CD4-positive, alpha-beta memory T cell (primary cell): ENCODE measurements around the gene HDGFL2. TPM values are rescaled to one million over a fixed set of nuclear protein-coding genes. Genes with fewer than 3 reads are reported as not detected.

ENCODE experiments used
- CTCF ChIA-PET: fragments of 350-600 bp; sonication (Branson Sonifier 250); formaldehyde crosslinking; loops from one replicate; lab custom pipeline; 2021; ENCODE audit warnings: inconsistent platforms; ENCODE audit not compliant: partially characterized antibody; lab: Charles Lee
- POLR2A ChIA-PET: fragments of 350-600 bp; sonication (Branson Sonifier 250); formaldehyde crosslinking; loops from one replicate; lab custom pipeline; 2021; ENCODE audit not compliant: partially characterized antibody; lab: Charles Lee
- DNase-seq, 5 donors: peaks; one replicate each; pipeline versions ENCODE4 v3.0.0 to v3.0.0-alpha.2; 2020 to 2022; ENCODE audit warnings: mixed read lengths in 1 of 5
- H3K27ac ChIP-seq: one replicate; pipeline ENCODE4 v1.7.0; 2013; ENCODE audit warnings: low read depth, low read length
- H3K27me3 ChIP-seq: 2 replicates; pipeline ENCODE4 v1.7.0; 2013; ENCODE audit warnings: mild to moderate bottlenecking, low read length, moderate library complexity; ENCODE audit not compliant: insufficient read depth
- H3K36me3 ChIP-seq: 2 replicates; pipeline ENCODE4 v1.7.0; 2013; ENCODE audit warnings: mild to moderate bottlenecking, low read length, moderate library complexity; ENCODE audit not compliant: insufficient read depth
- H3K4me1 ChIP-seq: 2 replicates; pipeline ENCODE4 v1.7.0; 2013; ENCODE audit warnings: mild to moderate bottlenecking, low read length, moderate library complexity; ENCODE audit not compliant: insufficient read depth
- H3K4me3 ChIP-seq, 2 donors: one replicate each; pipeline ENCODE4 v1.7.0; 2013; ENCODE audit warnings: low read length in 2 of 2, mild to moderate bottlenecking in 1 of 2
- H3K9me3 ChIP-seq, 2 donors: one replicate each; pipeline ENCODE4 v1.7.0; 2013; ENCODE audit warnings: low read length in 2 of 2, control low read depth in 1 of 2; ENCODE audit not compliant: control insufficient read depth in 1 of 2
- H3K27ac Mint-ChIP-seq, 7 donors: one replicate each; pipeline ENCODE4 v1.8.0; 2020 to 2021; ENCODE audit warnings: mixed read lengths in 7 of 7, mild to moderate bottlenecking in 6 of 7, inconsistent platforms in 3 of 7, moderate library complexity in 3 of 7
- H3K27me3 Mint-ChIP-seq, 2 donors: one replicate each; pipeline ENCODE4 v1.8.0; 2020 to 2021; ENCODE audit warnings: mixed read lengths in 2 of 2
- H3K36me3 Mint-ChIP-seq, 2 donors: one replicate each; pipeline ENCODE4 v1.8.0; 2020 to 2021; ENCODE audit warnings: mixed read lengths in 2 of 2, inconsistent platforms in 1 of 2, mild to moderate bottlenecking in 1 of 2
- H3K4me1 Mint-ChIP-seq, 4 donors: one replicate each; pipeline ENCODE4 v1.8.0; 2020 to 2021; ENCODE audit warnings: mixed read lengths in 4 of 4, mild to moderate bottlenecking in 1 of 4
- H3K4me3 Mint-ChIP-seq, 8 donors: one replicate each; pipeline ENCODE4 v1.8.0; 2020 to 2021; ENCODE audit warnings: mixed read lengths in 8 of 8, mild to moderate bottlenecking in 7 of 8, moderate library complexity in 6 of 8, inconsistent platforms in 3 of 8
- H3K9me3 Mint-ChIP-seq, 8 donors: one replicate each; pipeline ENCODE4 v1.8.0; 2020 to 2021; ENCODE audit warnings: mixed read lengths in 8 of 8, mild to moderate bottlenecking in 5 of 8, inconsistent platforms in 3 of 8, moderate library complexity in 1 of 8
- intact Hi-C: fragments of 100-400 bp; cut with micrococcal nuclease; formaldehyde crosslinking; loops from one replicate; pipeline ENCODE4 v1.15.1; 2023
- polyA plus RNA-seq, 2 donors: library from polyadenylated mRNA; unstranded; fragments of 300-500 nt; fragmentation: Illumina TruSeq; gene quantifications; one replicate each; pipeline ENCODE4 v1.2.3, GENCODE V29; 2021
- total RNA-seq, 2 experiments: library from RNA; stranded (reverse); gene quantifications; one replicate each; pipeline ENCODE4 v1.2.3, GENCODE V29; 2021

Gene HDGFL2
- total RNA-seq: 10 to 100 TPM; 36.5 to 39.7 TPM
- polyA plus RNA-seq: 10 to 100 TPM in 1 of 2 donors, 1 to 10 TPM in 1; 3.5 to 26.1 TPM

DNA sequence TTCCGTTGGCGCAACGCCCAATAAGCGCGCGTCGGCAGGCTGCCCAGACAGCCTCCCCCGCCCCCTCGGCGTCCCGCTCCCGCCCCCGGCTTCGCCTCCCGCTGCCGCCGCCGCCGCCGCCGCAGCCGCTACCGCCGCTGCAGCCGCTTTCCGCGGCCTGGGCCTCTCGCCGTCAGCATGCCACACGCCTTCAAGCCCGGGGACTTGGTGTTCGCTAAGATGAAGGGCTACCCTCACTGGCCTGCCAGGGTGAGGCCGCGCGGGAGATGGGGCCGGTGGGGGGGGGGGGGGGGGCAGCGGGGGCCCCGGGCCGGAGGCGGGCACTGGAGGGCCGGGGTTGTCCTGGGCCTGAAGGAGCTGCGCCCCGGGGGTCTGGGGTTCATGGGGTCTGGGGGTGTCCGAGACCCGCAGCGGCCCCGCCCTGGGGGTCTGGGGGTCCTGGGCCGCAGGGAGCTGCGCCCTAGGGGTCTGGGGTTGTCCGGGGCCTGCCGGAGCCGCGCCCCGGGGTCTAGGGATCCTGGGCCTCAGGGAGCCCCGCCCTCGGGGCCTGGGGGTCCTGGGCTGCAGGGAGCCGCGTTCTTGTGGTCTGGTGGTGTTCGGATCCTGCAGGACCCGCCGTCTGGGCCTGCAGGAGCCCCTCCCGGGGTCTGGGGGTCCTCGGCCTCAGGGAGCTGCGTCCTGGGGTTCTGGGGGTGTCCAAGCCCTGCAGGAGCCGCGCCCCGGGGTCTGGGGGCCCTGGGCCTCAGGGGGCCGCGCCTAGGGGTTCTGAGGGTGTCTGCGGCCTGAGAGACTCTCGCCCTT is at the start of gene HDGFL2:
TSS of gene HDGFL2 (plus strand) at position 124 of the 801 bp plus-strand sequence. CDS start at position 178, 54 bp downstream.
- Histone ChIP-seq H3K27ac (peak within 1 kb of the TSS; percentile 74), H3K9me3 (no peaks in the 10 kb centered on the region), H3K4me1 (peaks cover 30% of the 10 kb centered on the region), H3K4me3 (peak within 1 kb of the TSS; percentile 29 to 68), H3K36me3 (peaks cover 4% of the 10 kb centered on the region), H3K27me3 (no peaks in the 10 kb centered on the region)
- intact Hi-C loops: loop anchor here (1.0 to 5.0 kb wide), 2 partner anchors 167 to 710 kb away; partner anchors contain the start of genes APBA3, MRPL54 and TNFAIP8L1
- POLR2A ChIA-PET: interaction anchor here (0.6 to 3.6 kb wide), 17 partner anchors 9 to 709 kb away, joined by 3 to 50 read pairs (median 4); partner anchors contain the start of genes CHAF1A, DPP9, KDM4B and MPND
- no peak for DNase-seq
- H3K27me3 Mint-ChIP-seq: no peaks in the 10 kb centered on the region
- H3K4me1 Mint-ChIP-seq: peaks cover 9 to 26% (median 16%) of the 10 kb centered on the region in 4 donors
- H3K27ac Mint-ChIP-seq: peak within 1 kb of the TSS in 5 of 7 donors; percentile 35 to 80 (median 36)
- peak within 1 kb of the TSS; percentile 37 to 87 (median 80) for H3K4me3 Mint-ChIP-seq
- no peaks in the 10 kb centered on the region for H3K9me3 Mint-ChIP-seq
- CTCF ChIA-PET: interaction anchor here (1.0 to 2.3 kb wide), 4 partner anchors 14 to 319 kb away, joined by 3 to 13 read pairs (median 6); partner anchors contain the start of genes FEM1A and SH3GL1
- H3K36me3 Mint-ChIP-seq: peaks cover 5 to 9% of the 10 kb centered on the region in 2 donors

DNA sequence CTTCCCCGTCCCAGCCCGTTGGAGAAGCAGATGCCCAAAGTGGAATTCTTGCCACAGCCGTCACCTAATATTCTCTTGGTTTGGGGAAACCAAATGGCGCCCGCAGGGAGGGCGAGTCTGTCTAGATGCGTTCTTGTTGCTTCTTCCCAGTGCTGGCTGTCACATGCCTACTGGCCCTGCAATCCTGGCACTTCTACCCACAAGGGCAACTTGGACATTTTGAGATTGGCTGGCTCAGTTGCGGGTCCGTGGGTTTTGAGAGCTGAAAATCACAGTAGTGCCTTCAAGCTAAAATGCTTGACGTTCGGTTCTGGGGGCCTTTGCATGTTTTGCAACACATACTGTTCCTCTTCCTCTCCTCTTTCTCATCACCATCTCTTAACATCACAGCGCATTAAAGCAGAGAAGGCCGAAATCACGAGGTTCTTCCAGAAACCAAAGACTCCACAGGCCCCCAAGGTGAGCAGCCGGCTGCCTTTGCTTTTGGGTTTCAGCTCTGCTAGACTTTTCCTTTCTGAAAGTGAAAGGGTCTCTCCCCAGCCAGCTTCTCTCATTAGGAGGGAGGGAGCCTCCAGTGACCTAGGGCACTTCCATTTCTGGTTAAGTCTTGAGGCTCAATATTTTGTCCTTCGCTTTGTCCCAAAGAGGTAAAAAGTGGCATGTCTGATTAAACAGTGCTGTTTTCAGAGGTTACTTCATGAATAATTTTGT is 48.5 kb upstream of the HDGFL2 start:
- Mint-ChIP-seq H3K9me3 (peaks cover 0 to 2% (median 0%) of the 10 kb centered on the region in 8 donors), H3K27ac (peak overlapping the region in 1 of 7 donors; percentile 47), H3K4me3 (no peak overlapping the region), H3K36me3 (peaks cover 8 to 17% of the 10 kb centered on the region in 2 donors), H3K27me3 (no peaks in the 10 kb centered on the region), H3K4me1 (no peaks in the 10 kb centered on the region)
- CTCF ChIA-PET: no interaction called here
- no peak overlapping the region for H3K4me3 ChIP-seq
- no peak overlapping the region for H3K27ac ChIP-seq
- no peak for DNase-seq
- H3K4me1 ChIP-seq: no peaks in the 10 kb centered on the region
- no peaks in the 10 kb centered on the region for H3K27me3 ChIP-seq
- POLR2A ChIA-PET: no interaction called here
- no peaks in the 10 kb centered on the region for H3K36me3 ChIP-seq
- no peaks in the 10 kb centered on the region for H3K9me3 ChIP-seq
- intact Hi-C loops: no loop called here

DNA sequence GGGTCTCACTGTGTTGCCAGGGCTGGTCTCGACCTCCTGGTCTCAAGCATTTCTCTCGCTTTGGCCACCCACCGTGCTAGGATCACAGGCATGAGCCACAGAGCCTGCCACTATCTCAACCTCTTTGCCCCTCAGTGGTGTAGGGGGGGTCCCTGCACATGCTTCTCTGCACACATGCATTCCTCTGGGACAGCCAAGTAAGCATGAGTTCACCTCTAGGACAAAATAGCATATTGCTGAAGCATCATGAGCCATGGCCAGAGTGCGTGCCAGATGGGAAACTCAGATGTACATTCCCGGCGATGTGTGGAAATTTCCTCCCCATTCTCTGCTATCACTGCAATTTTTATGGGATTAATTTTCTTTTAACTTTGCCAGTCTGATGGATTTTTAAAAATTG is 46.6 kb upstream of the HDGFL2 start:
- no peaks in the 10 kb centered on the region for H3K27me3 ChIP-seq
- no peaks in the 10 kb centered on the region for H3K4me1 ChIP-seq
- no peak overlapping the region for H3K4me3 ChIP-seq
- peaks cover 7% of the 10 kb centered on the region for H3K36me3 ChIP-seq
- H3K9me3 ChIP-seq: no peaks in the 10 kb centered on the region
- Mint-ChIP-seq H3K27ac (no peak overlapping the region), H3K27me3 (no peaks in the 10 kb centered on the region), H3K9me3 (peaks cover 0 to 2% (median 0%) of the 10 kb centered on the region in 8 donors), H3K4me3 (no peak overlapping the region), H3K4me1 (no peaks in the 10 kb centered on the region), H3K36me3 (peaks cover 20 to 28% of the 10 kb centered on the region in 2 donors)
- intact Hi-C loops: no loop called here
- POLR2A ChIA-PET: no interaction called here
- no peak for DNase-seq
- CTCF ChIA-PET: no interaction called here
- H3K27ac ChIP-seq: no peak overlapping the region

DNA sequence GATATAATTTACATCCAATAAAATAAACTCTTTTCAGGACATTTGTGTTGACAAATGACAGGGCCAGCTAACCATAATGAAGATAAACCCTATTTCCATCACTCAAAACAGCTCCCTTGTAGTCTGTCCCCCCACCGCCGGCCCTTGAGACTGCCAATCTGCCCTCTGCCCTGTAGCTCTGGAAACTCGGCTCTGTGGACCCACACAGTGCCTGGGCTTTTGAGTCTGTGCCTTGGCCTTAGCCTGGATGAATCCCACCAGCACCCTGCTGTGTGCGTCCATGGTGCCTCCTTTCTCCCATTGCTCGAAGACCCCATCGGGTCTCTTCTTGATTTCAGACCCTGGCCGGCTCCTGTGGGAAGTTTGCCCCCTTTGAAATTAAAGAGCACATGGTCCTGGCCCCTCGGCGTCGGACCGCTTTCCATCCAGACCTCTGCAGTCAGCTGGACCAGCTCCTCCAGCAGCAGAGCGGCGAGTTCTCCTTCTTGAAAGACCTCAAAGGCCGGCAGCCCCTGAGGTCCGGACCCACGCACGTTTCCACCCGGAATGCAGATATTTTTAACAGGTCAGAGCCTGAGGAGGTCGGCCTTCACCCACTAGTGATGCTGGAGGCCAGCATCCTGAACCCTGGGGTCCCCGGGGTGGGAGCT is 43.6 kb upstream of the HDGFL2 start:
- Mint-ChIP-seq H3K4me1 (no peaks in the 10 kb centered on the region), H3K9me3 (peaks cover 0 to 2% (median 0%) of the 10 kb centered on the region in 8 donors), H3K36me3 (peaks cover 19 to 34% of the 10 kb centered on the region in 2 donors), H3K27ac (peak overlapping the region in 2 of 7 donors; percentile 22 to 43), H3K4me3 (no peak overlapping the region), H3K27me3 (no peaks in the 10 kb centered on the region)
- H3K4me1 ChIP-seq: no peaks in the 10 kb centered on the region
- DNase-seq: no peak
- H3K27ac ChIP-seq: no peak overlapping the region
- H3K36me3 ChIP-seq: peaks cover 9% of the 10 kb centered on the region
- no peaks in the 10 kb centered on the region for H3K27me3 ChIP-seq
- CTCF ChIA-PET: no interaction called here
- intact Hi-C loops: no loop called here
- POLR2A ChIA-PET: no interaction called here
- no peak overlapping the region for H3K4me3 ChIP-seq
- no peaks in the 10 kb centered on the region for H3K9me3 ChIP-seq

DNA sequence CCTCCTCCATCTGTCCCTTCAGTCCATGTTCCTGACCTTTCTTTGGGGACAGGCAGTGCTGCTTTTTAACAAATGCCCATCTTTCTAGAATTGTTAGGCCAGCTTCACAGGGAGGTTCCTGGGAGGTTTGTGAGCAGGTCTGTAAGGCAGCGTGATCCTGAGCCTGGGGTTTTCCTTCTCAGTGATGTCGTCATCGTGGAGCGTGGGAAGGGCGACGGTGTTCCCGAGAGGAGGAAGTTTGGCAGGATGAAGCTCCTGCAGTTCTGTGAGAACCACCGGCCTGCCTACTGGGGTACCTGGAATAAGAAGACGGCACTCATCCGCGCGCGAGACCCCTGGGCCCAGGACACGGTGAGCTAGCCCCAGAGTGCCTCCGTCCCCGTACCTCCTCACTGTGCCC is 42.8 kb upstream of the HDGFL2 start:
- H3K36me3 Mint-ChIP-seq: peaks cover 19 to 29% of the 10 kb centered on the region in 2 donors
- no peak for DNase-seq
- Histone ChIP-seq H3K36me3 (peaks cover 9% of the 10 kb centered on the region), H3K4me1 (no peaks in the 10 kb centered on the region), H3K27me3 (no peaks in the 10 kb centered on the region), H3K9me3 (no peaks in the 10 kb centered on the region), H3K27ac (no peak overlapping the region), H3K4me3 (no peak overlapping the region)
- no peaks in the 10 kb centered on the region for H3K27me3 Mint-ChIP-seq
- intact Hi-C loops: no loop called here
- ChIA-PET POLR2A (no interaction called here), CTCF (no interaction called here)
- H3K4me1 Mint-ChIP-seq: no peaks in the 10 kb centered on the region
- H3K9me3 Mint-ChIP-seq: peaks cover 0 to 2% (median 0%) of the 10 kb centered on the region in 8 donors
- H3K27ac Mint-ChIP-seq: peak overlapping the region in 2 of 7 donors; percentile 25 to 56
- H3K4me3 Mint-ChIP-seq: no peak overlapping the region

DNA sequence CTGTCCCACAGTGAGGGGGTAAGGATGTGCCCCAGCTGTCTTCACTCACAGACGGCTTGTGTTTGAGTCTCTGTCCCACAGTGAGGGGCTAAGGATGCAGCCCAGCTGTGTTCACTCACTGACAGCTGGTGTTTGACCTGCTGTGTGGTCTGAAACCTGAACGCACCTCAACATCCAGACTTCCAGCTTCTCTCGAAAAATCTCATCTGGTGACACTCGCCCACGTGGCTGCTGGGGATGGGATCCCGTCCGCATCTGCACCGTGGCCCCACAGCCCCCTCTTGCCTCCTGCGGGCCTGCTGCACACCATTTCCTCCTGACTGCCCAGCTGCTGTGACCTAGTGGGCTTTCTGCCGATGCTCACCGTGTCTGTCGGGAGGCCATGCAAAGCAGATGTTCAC is 42.3 kb upstream of the HDGFL2 start:
- no peaks in the 10 kb centered on the region for H3K4me1 ChIP-seq
- H3K27me3 ChIP-seq: no peaks in the 10 kb centered on the region
- POLR2A ChIA-PET: no interaction called here
- peak overlapping the region in 1 of 7 donors; percentile 23 for H3K27ac Mint-ChIP-seq
- H3K36me3 ChIP-seq: peaks cover 9% of the 10 kb centered on the region
- DNase-seq: no peak
- intact Hi-C loops: no loop called here
- no peak overlapping the region for H3K4me3 ChIP-seq
- H3K27ac ChIP-seq: no peak overlapping the region
- CTCF ChIA-PET: no interaction called here
- no peak overlapping the region for H3K4me3 Mint-ChIP-seq
- H3K4me1 Mint-ChIP-seq: peaks cover 0 to 1% (median 0%) of the 10 kb centered on the region in 4 donors
- H3K27me3 Mint-ChIP-seq: no peaks in the 10 kb centered on the region
- H3K9me3 ChIP-seq: no peaks in the 10 kb centered on the region
- peaks cover 0 to 2% (median 0%) of the 10 kb centered on the region in 8 donors for H3K9me3 Mint-ChIP-seq
- peaks cover 24 to 34% of the 10 kb centered on the region in 2 donors for H3K36me3 Mint-ChIP-seq
